MM.1S (cell line): ENCODE data around the gene FAM193A.

Experiments
- DNase-seq: peaks from one replicate; pipeline ENCODE4 v3.0.0-alpha.2; 2015
- H2AFZ ChIP-seq: fragments of 300-600 bp; sonication (generic); 2 replicates; pipeline ENCODE4 v1.6.0; 2016; ENCODE audit warnings: antibody characterized with exemption, low read length
- H3F3A ChIP-seq: fragments of 300-600 bp; sonication (generic); 2 replicates; pipeline ENCODE4 v1.6.1; 2016; ENCODE audit warnings: mild to moderate bottlenecking, antibody characterized with exemption, low read length, moderate library complexity, mixed read lengths; ENCODE audit not compliant: insufficient read depth
- H3K27ac ChIP-seq: fragments of 300-600 bp; sonication (generic); 2 replicates; pipeline ENCODE4 v1.5.1; 2016; ENCODE audit warnings: mild to moderate bottlenecking, low read length
- H3K27me3 ChIP-seq: fragments of 300-600 bp; sonication (generic); replicated peaks from 2 replicates; pipeline ENCODE4 v1.6.0; 2016; ENCODE audit warnings: low read length; ENCODE audit not compliant: insufficient read depth
- H3K36me3 ChIP-seq: fragments of 300-600 bp; sonication (generic); replicated peaks from 2 replicates; pipeline ENCODE4 v1.6.1; 2016; ENCODE audit warnings: mild to moderate bottlenecking, low read length, mixed read lengths; ENCODE audit not compliant: insufficient read depth
- H3K4me1 ChIP-seq: fragments of 300-600 bp; sonication (generic); 2 replicates; pipeline ENCODE4 v1.6.1; 2016; ENCODE audit warnings: low read length, mixed read lengths
- H3K4me2 ChIP-seq: fragments of 300-600 bp; sonication (generic); 2 replicates; pipeline ENCODE4 v1.6.0; 2016; ENCODE audit warnings: low read depth, low read length
- H3K4me3 ChIP-seq: fragments of 300-600 bp; sonication (generic); 2 replicates; pipeline ENCODE4 v1.5.1; 2016; ENCODE audit warnings: low read length, mixed read lengths
- H3K79me2 ChIP-seq: fragments of 300-600 bp; sonication (generic); 2 replicates; pipeline ENCODE4 v1.6.1; 2016; ENCODE audit warnings: mixed run types, low read length, mixed read lengths
- H3K9ac ChIP-seq: fragments of 300-600 bp; sonication (generic); 2 replicates; pipeline ENCODE4 v1.6.1; 2016; ENCODE audit warnings: low read length, mixed read lengths
- H3K9me2 ChIP-seq: fragments of 300-600 bp; sonication (generic); replicated peaks from 2 replicates; pipeline ENCODE4 v1.6.1; 2016; ENCODE audit warnings: mild to moderate bottlenecking, low read length, mixed read lengths; ENCODE audit not compliant: insufficient read depth
- H3K9me3 ChIP-seq: fragments of 300-600 bp; sonication (generic); replicated peaks from 2 replicates; pipeline ENCODE4 v1.6.1; 2016; ENCODE audit warnings: mild to moderate bottlenecking, low read length, mixed read lengths; ENCODE audit not compliant: insufficient read depth
- H4K20me1 ChIP-seq: fragments of 300-600 bp; sonication (generic); 2 replicates; pipeline ENCODE4 v1.6.1; 2016; ENCODE audit warnings: mild to moderate bottlenecking, low read length, moderate library complexity, mixed read lengths; ENCODE audit not compliant: insufficient read depth
- EZH2 ChIP-seq: fragments of 300-600 bp; sonication (generic); optimal IDR thresholded peaks from 2 replicates; pipeline ENCODE3; 2017; ENCODE audit warnings: low read depth, mild to moderate bottlenecking, antibody characterized with exemption, low read length, mixed read lengths
- EZH2phosphoT487 ChIP-seq: fragments of 300-600 bp; sonication (generic); IDR thresholded peaks from 2 replicates; pipeline ENCODE4 v1.6.1; 2018; ENCODE audit warnings: antibody characterized with exemption, low read length
- TF ChIP-seq, protein P1 (sequence below): fragments of 300-600 bp; sonication (generic); IDR thresholded peaks from 2 replicates; pipeline ENCODE4 v1.5.1; 2016; ENCODE audit warnings: antibody characterized with exemption, low read length, mixed read lengths

Gene FAM193A

DNA sequence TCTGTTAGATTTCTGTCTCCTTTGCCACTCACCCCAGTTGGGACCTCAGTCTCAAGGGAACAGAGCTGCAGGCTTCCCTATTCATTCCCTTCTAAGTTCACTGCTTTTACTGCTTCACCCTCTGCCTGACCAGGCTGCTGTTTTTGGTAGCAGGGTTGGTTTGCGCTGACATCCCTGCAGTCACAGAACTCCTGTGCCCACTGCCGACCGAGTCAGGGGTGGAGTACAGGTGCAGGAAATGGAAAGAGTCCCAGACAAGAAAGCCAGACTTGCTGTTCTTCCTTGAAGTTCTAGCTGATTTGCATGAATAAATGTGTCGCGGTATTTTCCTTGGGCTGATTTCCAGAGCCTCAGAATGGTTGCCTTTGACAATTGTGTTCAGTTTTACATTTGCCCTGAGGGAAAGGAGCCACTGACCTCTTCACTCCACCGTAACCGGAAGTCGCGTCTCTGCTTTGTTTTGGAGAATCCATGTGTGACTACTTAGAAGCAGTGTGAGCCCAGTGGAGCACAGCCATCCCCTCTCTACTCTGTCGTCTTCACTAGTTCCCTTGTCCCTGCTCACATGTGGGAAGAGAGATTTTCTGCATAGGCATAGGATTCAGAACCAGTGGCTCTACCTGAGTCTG lies 134.9 kb downstream of the FAM193A start:
- no peaks in the 10 kb centered on the region for H3K4me1 ChIP-seq
- H3K9ac ChIP-seq, result no peak overlapping the region
- DNase-seq, result no peak

DNA sequence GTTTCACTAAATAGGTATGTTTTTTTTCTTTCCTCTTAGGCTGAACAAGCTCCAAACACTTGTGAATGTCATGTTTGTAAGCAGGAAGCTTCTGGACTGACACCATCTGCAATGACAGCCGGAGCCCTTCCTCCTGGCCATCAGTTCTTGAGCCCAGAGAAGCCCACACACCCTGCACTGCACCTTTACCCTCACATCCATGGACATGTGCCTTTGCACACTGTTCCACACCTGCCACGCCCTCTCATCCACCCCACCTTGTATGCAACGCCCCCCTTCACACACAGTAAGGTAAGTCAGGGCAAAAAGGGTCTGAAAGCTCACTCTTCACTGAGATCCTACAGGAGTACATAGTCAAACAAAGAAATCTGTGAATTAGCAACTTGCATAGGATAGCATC lies 135.6 kb downstream of the FAM193A start:
- Histone ChIP-seq H3K9me2 (no peaks in the 10 kb centered on the region), H3K36me3 (0 out of 2 replicates have a peak, but pooled peaks cover 4% of the 10 kb centered on the region), H3K4me2 (no peak overlapping the region), H3K9me3 (no peaks in the 10 kb centered on the region), H3K27me3 (no peaks in the 10 kb centered on the region), H3K9ac (no peak overlapping the region), H3K4me3 (no peak overlapping the region), H3F3A (no peaks in the 10 kb centered on the region), H3K79me2 (peaks cover 12% of the 10 kb centered on the region), H2AFZ (no peak overlapping the region), H3K27ac (no peak overlapping the region), H4K20me1 (no peaks in the 10 kb centered on the region), H3K4me1 (no peaks in the 10 kb centered on the region)
- no peak for DNase-seq
- TF ChIP-seq EZH2 (no peak), EZH2phosphoT487 (no peak)
- TF ChIP-seq, protein P1, sequence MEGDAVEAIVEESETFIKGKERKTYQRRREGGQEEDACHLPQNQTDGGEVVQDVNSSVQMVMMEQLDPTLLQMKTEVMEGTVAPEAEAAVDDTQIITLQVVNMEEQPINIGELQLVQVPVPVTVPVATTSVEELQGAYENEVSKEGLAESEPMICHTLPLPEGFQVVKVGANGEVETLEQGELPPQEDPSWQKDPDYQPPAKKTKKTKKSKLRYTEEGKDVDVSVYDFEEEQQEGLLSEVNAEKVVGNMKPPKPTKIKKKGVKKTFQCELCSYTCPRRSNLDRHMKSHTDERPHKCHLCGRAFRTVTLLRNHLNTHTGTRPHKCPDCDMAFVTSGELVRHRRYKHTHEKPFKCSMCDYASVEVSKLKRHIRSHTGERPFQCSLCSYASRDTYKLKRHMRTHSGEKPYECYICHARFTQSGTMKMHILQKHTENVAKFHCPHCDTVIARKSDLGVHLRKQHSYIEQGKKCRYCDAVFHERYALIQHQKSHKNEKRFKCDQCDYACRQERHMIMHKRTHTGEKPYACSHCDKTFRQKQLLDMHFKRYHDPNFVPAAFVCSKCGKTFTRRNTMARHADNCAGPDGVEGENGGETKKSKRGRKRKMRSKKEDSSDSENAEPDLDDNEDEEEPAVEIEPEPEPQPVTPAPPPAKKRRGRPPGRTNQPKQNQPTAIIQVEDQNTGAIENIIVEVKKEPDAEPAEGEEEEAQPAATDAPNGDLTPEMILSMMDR, result no peak

More for the DNA sequence above, 134.9 kb downstream of the FAM193A start:
- H3K9me2 ChIP-seq, result no peaks in the 10 kb centered on the region
- H3K27me3 ChIP-seq, result no peaks in the 10 kb centered on the region
- no peaks in the 10 kb centered on the region for H3K9me3 ChIP-seq
- 0 out of 2 replicates have a peak, but pooled peaks cover 4% of the 10 kb centered on the region for H3K36me3 ChIP-seq
- H2AFZ ChIP-seq, result no peak overlapping the region
- H3K4me3 ChIP-seq, result no peak overlapping the region
- TF ChIP-seq EZH2 (no peak), EZH2phosphoT487 (no peak)
- TF ChIP-seq, protein P1, result no peak
- no peak overlapping the region for H3K4me2 ChIP-seq
- H3K79me2 ChIP-seq, result peaks cover 11% of the 10 kb centered on the region
- H4K20me1 ChIP-seq, result no peaks in the 10 kb centered on the region
- H3F3A ChIP-seq, result no peaks in the 10 kb centered on the region
- H3K27ac ChIP-seq, result no peak overlapping the region

DNA sequence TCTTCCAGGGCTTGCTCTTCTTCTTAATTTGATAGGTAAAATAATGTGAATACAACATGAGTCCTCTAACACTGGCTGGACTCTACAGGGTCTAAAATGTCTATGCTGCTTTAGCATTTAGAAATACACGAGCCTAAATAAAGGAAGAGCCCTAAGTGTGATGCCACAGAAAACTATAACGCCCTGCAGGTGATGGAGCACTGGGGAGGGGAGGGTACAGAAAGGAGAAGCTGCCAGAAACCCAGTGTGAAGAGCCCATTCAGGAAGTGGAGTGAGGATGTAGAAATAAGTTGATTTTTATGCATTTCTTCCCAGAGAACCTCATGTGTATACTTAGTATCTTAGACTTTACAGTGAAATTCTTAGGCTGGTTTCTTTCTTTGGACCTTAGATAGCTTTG lies 136.3 kb downstream of the FAM193A start:
- H3K9ac ChIP-seq, result no peak overlapping the region
- no peaks in the 10 kb centered on the region for H3K9me3 ChIP-seq
- H3K27me3 ChIP-seq, result no peaks in the 10 kb centered on the region
- no peak for DNase-seq
- no peaks in the 10 kb centered on the region for H3K9me2 ChIP-seq
- no peak overlapping the region for H3K4me2 ChIP-seq
- no peak for TF ChIP-seq EZH2
- TF ChIP-seq, protein P1, result no peak
- no peak overlapping the region for H3K4me3 ChIP-seq
- no peaks in the 10 kb centered on the region for H3F3A ChIP-seq
- no peak overlapping the region for H2AFZ ChIP-seq
- H3K27ac ChIP-seq, result no peak overlapping the region
- H3K4me1 ChIP-seq, result no peaks in the 10 kb centered on the region
- 0 out of 2 replicates have a peak, but pooled peaks cover 4% of the 10 kb centered on the region for H3K36me3 ChIP-seq
- H3K79me2 ChIP-seq, result peaks cover 13% of the 10 kb centered on the region
- H4K20me1 ChIP-seq, result no peaks in the 10 kb centered on the region
